AML-193 (cell line): ENCODE measurements around the gene CCDC60.

Experiments
- DNase-seq, 2 experiments: peaks; one replicate each; lab custom pipeline; 2025; lab: John Stamatoyannopoulos, UW

The CCDC60 gene, protein sequence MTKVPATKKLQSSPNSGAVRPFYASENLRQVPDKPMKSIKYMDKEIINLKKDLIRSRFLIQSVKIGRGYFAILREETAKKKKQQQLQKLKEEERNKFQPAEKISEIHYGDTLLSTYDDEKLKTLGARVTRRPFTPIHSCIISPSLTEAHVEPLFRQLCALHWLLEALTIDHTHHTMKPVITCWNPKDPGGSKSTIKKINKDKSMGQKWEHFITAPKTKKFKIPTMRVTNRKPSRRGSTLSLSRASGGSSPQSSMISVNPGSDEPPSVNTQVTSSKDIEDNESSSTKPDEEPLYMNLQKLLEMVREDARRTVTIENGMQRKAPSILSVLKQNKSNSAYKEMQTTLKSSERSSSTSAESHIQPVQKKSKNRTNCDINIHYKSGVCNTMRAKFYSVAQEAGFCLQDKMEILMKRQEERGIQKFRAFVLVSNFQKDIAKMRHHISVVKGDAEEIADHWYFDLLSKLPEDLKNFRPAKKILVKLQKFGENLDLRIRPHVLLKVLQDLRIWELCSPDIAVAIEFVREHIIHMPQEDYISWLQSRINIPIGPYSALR

DNA sequence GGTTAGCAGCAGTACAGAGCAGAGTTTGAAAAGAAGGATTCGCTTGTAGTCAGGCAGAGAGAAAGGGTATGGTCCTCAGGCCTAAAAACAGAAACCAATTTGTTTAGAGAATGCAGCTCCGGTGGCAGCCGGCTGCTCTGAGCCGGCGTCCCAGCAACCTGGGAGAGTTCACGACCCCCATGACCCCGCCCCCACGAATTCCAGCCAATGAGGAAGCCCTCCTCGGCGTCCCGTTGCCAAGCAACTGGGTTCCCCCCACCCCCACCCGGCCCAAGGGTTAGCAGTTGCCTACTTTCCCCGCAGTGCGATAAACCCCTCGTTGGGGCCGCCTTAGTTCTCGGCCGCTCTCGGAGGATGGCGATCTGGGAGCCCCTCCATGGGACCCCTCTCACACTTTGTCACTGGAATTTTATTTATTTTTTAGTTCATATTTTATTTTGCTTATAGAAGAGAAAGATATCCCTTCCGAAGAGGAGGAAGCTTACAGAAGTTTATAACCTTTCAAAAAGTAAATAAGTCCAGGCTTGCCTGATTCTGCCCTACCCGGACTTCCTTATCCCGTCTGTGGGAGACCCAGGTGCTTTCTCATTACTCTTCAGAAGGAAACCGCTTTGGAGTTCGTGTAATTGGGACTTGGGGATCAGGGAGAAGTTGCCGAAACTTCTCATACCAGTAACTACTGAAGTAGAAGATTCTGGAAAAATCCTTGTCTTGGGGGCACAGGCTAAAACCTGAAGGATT lies at the start of gene CCDC60:
CCDC60 (plus strand) TSS at position 300 of the 741 bp plus-strand sequence. CDS start 448 bp downstream, outside the sequence.
- no peak for DNase-seq

DNA sequence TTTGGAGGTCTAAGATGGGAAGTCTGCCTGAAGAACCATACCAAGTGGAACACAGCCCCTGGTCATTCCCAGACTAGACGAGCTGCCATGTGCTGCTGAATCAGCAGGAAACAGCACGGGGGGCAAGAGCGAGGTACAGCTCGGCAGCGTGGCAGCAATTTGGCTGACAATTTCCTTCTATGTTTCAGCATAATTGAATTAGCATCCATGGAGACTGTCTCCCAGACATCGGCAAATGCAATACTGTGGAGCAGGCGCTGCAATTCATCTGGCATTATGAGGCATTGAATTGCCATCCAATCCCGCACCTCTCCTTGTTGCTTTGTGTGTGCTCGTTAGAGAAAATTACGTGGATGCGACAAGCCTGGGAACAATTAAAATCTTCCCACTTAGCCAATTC lies 46.0 kb upstream of the CCDC60 start:
- no peak for DNase-seq

DNA sequence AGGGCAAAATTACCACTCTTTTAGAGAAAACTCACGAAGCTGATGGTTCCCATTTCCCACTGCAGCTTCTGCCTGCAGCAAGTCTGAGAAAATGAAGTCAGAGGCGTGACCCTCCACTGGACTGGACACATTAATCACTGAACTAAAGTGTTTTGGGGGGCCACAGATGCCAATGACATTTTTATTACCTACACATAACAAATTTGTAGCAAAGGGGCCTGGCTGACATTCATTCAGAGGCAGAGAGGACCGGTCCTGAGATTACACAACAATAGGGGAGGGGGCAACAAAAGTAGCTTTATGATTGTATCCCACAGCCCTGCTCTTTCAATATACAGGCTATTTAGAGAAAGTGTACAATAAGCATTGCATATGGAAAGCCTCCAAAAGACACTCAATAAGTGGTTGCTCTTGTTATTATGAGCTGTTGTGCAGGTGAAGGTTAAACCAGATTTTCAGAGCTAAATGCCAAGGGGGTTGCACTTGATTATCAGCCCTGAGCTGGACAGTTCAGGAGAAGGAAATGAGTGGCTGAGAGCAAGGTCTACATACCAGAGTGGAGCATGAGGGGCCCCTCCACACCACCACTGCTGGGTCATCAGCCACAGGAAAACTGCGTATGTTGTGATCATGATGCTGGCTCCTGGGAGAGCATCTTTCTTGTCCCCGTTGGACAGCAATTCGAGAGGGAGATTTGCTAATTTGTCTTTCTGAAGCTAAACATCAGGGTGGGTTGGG lies 41.5 kb upstream of the CCDC60 start:
- DNase-seq: no peak

- no peak for DNase-seq
Measured at GRCh38 chr12:119294211-119294610, 40.3 kb upstream of the CCDC60 start.

GRCh38 chr12:119296535-119296934 lies 38.0 kb upstream of the CCDC60 start:
- DNase-seq: no peak

GRCh38 chr12:119299130-119299529 lies 35.4 kb upstream of the CCDC60 start:
- DNase-seq: no peak

- DNase-seq: no peak
Measured at GRCh38 chr12:119301379-119301778, 33.1 kb upstream of the CCDC60 start.

- no peak for DNase-seq
Measured at GRCh38 chr12:119302451-119303080, 32.0 kb upstream of the CCDC60 start.

GRCh38 chr12:119306593-119306992 lies 27.9 kb upstream of the CCDC60 start:
- DNase-seq: no peak

DNA sequence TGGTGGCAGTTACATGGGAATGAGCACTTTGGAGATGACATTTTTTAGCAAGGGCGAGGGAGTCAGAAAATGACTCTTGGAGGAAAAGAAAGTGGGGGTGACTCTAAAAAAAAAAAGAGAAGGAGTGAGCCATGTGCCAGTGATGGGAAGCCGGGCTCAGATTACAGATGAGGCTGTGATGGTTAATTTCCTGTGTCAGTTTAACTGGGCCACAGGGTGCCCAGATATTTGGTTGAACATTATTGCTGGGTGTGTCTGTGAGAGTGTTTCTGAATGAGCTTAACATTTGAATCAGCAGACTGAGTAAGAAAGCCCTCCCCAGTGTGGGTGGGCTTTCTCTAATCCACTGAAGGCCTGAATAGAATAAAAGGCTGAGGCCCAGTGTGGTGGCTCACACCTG lies 26.8 kb upstream of the CCDC60 start:
- no peak for DNase-seq

DNA sequence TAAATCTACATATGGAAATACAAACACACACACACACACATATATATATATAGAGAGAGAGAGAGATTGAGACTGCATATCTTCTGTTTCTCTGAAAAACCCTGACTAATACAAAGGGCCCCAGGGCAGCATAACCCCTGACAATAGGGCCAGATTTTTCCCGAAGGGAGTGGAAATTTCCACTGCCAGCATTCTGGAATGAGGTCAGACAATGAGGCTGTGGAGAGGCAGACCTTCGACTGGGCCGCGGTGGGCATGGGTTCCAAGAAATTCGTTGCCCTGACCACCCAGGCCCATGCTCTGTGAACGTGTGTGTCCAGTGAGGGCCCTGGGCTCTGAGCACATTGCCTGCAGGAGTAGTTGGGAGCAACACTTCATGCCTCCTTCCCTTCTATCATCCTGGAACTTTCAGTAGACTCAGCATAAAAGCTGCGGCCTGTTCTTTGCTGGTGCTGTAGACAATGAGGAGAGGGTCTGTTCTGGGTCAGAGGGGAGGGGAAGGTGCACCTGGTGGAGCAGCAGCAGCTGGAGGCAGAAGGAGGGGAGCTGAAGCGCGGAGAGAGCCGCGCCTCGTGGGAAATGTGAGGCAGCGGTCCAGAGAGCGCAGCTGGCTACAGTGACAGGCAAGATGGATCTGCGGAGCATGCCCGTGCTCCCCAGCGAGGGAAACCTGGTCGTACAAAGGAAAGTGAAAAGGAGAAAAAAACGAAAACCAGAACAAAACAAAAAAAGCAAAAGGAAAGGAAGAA lies 25.6 kb upstream of the CCDC60 start:
- DNase-seq: no peak

GRCh38 chr12:119311878-119312277 lies 22.7 kb upstream of the CCDC60 start:
- DNase-seq: no peak

DNA sequence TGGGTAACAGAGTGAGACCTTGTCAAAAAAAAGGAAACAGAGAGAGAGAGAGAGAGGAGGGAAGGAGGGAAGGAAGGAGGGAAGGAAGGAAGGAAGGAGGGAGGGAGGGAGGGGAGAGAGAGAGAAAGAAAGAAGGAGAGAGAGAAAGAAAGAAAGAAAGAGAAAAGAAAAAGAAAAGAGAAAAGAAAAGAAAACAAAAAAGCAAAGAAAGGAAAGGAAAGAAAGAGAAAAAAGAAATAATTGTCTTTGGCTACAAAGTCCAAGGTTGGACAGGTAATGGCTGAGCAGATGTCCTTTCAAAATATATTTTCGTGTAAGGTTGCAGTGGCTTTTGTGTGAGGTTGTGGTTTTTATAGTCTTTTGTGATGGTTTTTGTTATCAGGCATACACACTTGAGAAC lies 21.6 kb upstream of the CCDC60 start:
- DNase-seq: no peak

DNA sequence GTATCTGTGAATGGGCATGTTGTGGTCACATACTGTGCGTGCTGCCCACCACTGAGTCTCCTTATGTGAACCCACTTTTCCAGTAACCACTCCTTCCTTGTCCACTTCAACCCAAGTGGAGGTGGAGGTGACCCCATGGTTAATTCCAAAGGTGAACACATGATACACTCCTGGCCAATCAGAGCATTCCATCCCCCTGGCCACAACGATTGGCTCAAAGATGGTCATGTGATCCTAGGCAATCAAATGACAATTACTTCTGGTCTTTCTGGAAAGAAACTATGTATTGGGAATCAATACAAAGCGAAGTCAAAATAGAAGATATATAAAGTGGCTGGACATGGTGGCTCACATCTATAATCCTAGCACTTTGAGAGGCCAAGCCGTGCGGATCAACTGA lies 20.2 kb upstream of the CCDC60 start:
- no peak for DNase-seq

GRCh38 chr12:119319638-119320037 lies 14.9 kb upstream of the CCDC60 start:
- DNase-seq: no peak

DNA sequence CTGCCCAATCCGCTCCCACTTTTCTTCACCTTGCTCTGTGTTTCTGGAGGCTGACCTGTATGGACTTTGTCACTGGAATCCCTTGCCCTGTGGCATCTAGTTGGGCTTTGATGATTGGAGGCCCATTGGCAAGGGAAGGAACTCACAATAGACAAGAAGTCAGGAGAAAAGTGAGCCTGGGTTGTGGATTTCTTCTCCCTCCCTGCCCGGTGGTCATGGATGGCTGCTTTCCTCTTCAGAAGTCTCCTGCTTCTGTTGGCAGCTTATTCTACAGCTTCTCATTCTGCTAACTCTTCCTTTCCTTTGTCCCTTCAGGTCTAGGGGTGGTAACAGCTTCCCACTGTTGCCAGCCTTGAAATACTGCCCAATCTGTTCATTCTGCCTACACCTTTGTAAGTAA lies 13.9 kb upstream of the CCDC60 start:
- no peak for DNase-seq

GRCh38 chr12:119322301-119322723 lies 12.2 kb upstream of the CCDC60 start:
- no peak for DNase-seq

DNA sequence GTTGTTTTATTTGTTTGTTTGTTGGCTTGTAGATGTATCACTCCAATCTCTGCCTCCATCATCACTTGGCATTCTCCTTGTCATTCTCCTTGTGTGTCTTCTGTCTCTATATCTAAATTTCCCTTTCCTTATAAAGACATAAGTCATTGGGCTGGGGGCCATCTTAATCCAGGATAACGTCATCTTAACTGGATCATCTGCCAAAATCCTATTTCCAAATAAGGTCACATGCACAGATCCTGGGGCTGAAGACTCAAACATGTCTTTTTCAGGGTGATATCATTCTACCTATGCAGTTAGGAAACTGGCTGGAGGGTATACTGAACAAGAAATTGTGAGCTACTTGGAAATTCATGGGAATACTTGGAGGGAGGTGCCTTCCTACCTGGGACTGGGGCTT lies 8.7 kb upstream of the CCDC60 start:
- DNase-seq: no peak

GRCh38 chr12:119326341-119326740 lies 8.2 kb upstream of the CCDC60 start:
- DNase-seq: no peak

DNA sequence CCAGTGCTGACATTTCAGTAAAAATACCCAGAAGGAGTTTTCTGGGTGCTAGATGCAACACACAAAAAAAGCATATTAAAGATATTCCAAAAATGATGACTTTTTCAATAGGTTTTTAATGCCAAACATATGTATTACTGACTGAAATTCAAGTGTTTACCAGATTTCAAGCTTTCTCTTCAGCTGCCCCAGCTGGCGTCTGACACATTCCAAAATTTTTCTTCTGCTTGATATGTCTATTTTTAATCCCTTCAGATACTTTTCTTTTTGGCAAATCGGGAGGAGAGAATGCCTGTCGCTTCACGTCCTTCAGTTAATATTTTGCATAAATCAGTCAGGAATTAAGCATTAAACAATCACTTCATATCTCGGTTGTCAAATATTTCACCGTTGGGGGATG lies 7.1 kb upstream of the CCDC60 start:
- no peak for DNase-seq

GRCh38 chr12:119328111-119328510 lies 6.4 kb upstream of the CCDC60 start:
- no peak for DNase-seq
